HK-2 (cell line): Measurements from ENCODE around the gene ZNF727.
"Not testable (repeated sequence)": the region's sequence is repeated elsewhere in the genome, so short reads cannot be mapped to it uniquely, and the experiment has no call there.

ENCODE experiments used
- DNase-seq: peaks from one replicate; pipeline ENCODE4 v3.0.0-alpha.2; 2018; ENCODE audit not compliant: unreplicated experiment

ZNF727 gene

GRCh38 chr7:64045301-64046040, at the start of gene ZNF727:
ZNF727 (plus strand) TSS chr7:64045434; CDS start chr7:64045622, 188 bp downstream.
- DNase-seq = no peak

DNA sequence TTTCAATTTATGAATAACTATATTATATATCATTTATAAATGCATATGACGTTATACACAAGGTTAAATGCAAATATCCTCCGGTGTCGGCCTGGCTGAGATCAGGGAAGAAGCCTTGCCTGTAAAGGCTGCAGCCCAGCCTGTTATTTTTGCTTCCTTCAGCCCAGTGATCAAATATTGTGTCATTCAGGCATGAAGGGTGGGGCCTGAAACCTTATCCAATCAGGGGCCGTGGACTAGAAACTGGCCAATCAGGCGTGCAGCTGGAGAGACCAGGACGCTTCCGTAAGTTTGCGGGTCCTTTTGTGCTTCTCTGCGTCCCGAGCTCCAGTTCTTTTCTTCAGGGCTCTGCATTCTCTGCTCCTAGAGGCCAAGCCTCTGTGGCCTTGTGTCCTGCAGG, 46.7 kb upstream of the ZNF727 start, which contains the start of gene ZNF722:
TSS of gene ZNF722 (plus strand) at position 301 of the 400 bp plus-strand sequence. CDS start 113 bp downstream, outside the sequence.
- no peak for DNase-seq

- not testable (repeated sequence) for DNase-seq
Observed at GRCh38 chr7:64015496-64015895, 29.7 kb upstream of the ZNF727 start.

- DNase-seq = no peak
Observed at GRCh38 chr7:64035388-64035787, 9.8 kb upstream of the ZNF727 start.

- DNase-seq = no peak
Observed at GRCh38 chr7:64037095-64037494, 8.1 kb upstream of the ZNF727 start.

DNA sequence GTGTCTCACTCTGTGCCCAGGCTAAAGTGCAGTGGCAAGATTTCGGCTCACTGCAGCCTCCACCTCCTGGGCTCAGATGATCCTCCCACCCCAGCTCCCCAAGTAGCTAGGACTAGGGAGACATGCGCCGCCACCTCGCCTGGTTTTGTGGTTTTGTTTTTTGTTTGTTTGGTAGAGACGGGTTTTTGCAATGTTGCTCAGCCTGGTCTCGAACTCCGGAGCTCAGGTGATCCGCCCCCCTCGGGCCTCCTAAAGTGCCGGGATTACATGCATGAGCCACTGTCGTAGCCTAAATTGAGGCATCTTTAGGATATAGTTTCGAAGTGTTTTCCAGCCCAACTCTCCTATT, 781 bp downstream of the ZNF727 start:
- DNase-seq = no peak

DNA sequence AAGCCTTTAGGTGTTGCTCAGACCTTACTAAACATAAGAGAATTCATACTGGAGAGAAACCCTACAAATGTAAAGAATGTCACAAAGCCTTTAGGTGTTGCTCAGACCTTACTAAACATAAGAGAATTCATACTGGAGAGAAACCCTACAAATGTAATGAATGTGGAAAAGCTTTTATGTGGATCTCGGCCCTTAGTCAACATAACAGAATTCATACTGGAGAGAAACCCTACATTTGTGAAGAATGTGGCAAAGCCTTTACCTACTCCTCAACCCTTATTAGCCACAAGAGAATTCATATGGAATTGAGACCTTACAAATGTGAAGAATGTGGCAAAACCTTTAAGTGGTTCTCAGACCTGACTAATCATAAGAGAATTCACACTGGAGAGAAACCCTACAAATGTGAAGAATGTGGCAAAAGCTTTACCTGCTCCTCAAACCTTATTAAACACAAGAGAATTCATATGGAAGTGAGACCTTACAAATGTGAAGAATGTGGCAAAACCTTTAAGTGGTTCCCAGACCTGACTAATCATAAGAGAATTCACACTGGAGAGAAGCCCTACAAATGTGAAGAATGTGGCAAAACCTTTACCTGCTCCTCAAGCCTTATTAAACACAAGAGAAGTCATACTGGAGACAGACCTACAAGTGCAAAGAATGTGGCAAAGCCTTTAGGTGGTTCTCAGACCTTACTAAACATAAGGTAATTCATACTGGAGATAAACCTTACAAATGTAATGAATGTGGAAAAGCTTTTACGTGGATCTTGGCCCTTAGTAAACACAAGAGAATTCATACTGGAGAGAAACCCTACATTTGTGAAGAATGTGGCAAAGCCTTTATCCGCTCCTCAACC, 32.8 kb downstream of the ZNF727 start:
- DNase-seq = not testable (repeated sequence)

DNA sequence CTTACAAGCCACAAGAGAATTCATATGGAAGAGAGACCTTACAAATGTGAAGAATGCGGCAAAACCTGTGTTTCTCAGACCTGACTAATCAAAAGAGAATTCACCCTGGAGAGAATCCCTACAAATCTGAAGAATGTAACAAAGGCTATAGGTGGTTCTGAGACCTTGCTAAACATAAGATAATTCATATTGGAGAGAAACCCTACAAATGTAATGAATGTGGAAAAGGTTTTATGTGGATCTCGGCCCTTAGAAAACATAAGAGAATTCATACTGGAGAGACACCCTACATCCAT, 33.4 kb downstream of the ZNF727 start:
- no peak for DNase-seq

GRCh38 chr7:64087501-64087900, 42.3 kb downstream of the ZNF727 start:
- DNase-seq = no peak

- DNase-seq = not testable (repeated sequence)
Observed at GRCh38 chr7:64088863-64089262, 43.6 kb downstream of the ZNF727 start.
